GM19035 (cell line): ENCODE data around the gene PAGE2B.
"Not testable (repeated sequence)": the region's sequence is repeated elsewhere in the genome, so short reads cannot be mapped to it uniquely, and the experiment has no call there.

Experiments
- ATAC-seq: cut with Tn5 transposase; IDR thresholded peaks from one replicate; pipeline ENCODE4 v1.9.1; 2021; ENCODE audit not compliant: unreplicated experiment

PAGE2B gene

GRCh38 chrX:55074851-55075467 lies at the start of gene PAGE2B:
Gene PAGE2B (plus strand): TSS chrX:55075030. CDS start chrX:55076042, 1,012 bp downstream.
- no peak for ATAC-seq

- ATAC-seq = no peak
These were observed 48.7 kb upstream of the PAGE2B start for GRCh38 chrX:55026143-55026542.

GRCh38 chrX:55026840-55027239 lies 48.0 kb upstream of the PAGE2B start:
- no peak for ATAC-seq

GRCh38 chrX:55028040-55028439 lies 46.8 kb upstream of the PAGE2B start:
- ATAC-seq = no peak

GRCh38 chrX:55028611-55029010 lies 46.2 kb upstream of the PAGE2B start:
- no peak for ATAC-seq

GRCh38 chrX:55029291-55029690 lies 45.5 kb upstream of the PAGE2B start:
- ATAC-seq = no peak

GRCh38 chrX:55030271-55031205 lies 44.3 kb upstream of the PAGE2B start, which contains the start of gene ALAS2:
Gene ALAS2 (minus strand): TSS chrX:55030977. CDS start chrX:55026000, 4,977 bp downstream.
- ATAC-seq = no peak

- no peak for ATAC-seq
These were observed 41.4 kb upstream of the PAGE2B start for GRCh38 chrX:55033429-55033828.

- no peak for ATAC-seq
These were observed 35.4 kb upstream of the PAGE2B start for GRCh38 chrX:55039471-55039870.

GRCh38 chrX:55041514-55041913 lies 33.3 kb upstream of the PAGE2B start:
- ATAC-seq = no peak

GRCh38 chrX:55050599-55050998 lies 24.2 kb upstream of the PAGE2B start:
- ATAC-seq = not testable (repeated sequence)

- ATAC-seq = no peak
These were observed 17.8 kb upstream of the PAGE2B start for GRCh38 chrX:55056820-55057674.

GRCh38 chrX:55057675-55058249 lies 17.1 kb upstream of the PAGE2B start:
- no peak for ATAC-seq

- not testable (repeated sequence) for ATAC-seq
These were observed 7.7 kb upstream of the PAGE2B start for GRCh38 chrX:55067180-55067579.

GRCh38 chrX:55072286-55072685 lies 2.5 kb upstream of the PAGE2B start:
- no peak for ATAC-seq

GRCh38 chrX:55088795-55089489 lies 14.1 kb downstream of the PAGE2B start, which contains the start of gene PAGE2:
Gene PAGE2 (plus strand): TSS chrX:55089018. CDS start chrX:55090021, 1,003 bp downstream.
- no peak for ATAC-seq

GRCh38 chrX:55098691-55099090 lies 23.9 kb downstream of the PAGE2B start:
- ATAC-seq = no peak

- no peak for ATAC-seq
These were observed 24.3 kb downstream of the PAGE2B start for GRCh38 chrX:55099162-55099561.

- no peak for ATAC-seq
These were observed 27.9 kb downstream of the PAGE2B start for GRCh38 chrX:55102754-55103153.

- no peak for ATAC-seq
These were observed 32.4 kb downstream of the PAGE2B start for GRCh38 chrX:55107262-55107661.
